GM18526 (cell line): Measurements from ENCODE around the gene PAFAH1B2.

Experiments used
- POLR2A ChIP-seq: IDR thresholded peaks from 3 replicates; pipeline ENCODE4 v1.6.1; 2011; ENCODE audit not compliant: insufficient read length; ENCODE audit errors: extremely low read depth

The PAFAH1B2 gene

GRCh38 chr11:117202386-117203068 is 58.4 kb downstream of the PAFAH1B2 start:
- TF ChIP-seq POLR2A = no peak

- TF ChIP-seq POLR2A = no peak
These were observed 59.0 kb downstream of the PAFAH1B2 start for GRCh38 chr11:117203069-117203407.

GRCh38 chr11:117204283-117205080 is 60.4 kb downstream of the PAFAH1B2 start:
- no peak for TF ChIP-seq POLR2A

- no peak for TF ChIP-seq POLR2A
These were observed 61.2 kb downstream of the PAFAH1B2 start for GRCh38 chr11:117205211-117205818.

- no peak for TF ChIP-seq POLR2A
These were observed 66.5 kb downstream of the PAFAH1B2 start for GRCh38 chr11:117210620-117211019.

- TF ChIP-seq POLR2A = no peak
These were observed 68.7 kb downstream of the PAFAH1B2 start for GRCh38 chr11:117212697-117213355.

- TF ChIP-seq POLR2A = no peak
These were observed 70.5 kb downstream of the PAFAH1B2 start for GRCh38 chr11:117214404-117215110.

GRCh38 chr11:117217141-117218084 is 73.3 kb downstream of the PAFAH1B2 start:
- TF ChIP-seq POLR2A = no peak

GRCh38 chr11:117218133-117218915 is 74.2 kb downstream of the PAFAH1B2 start:
- no peak for TF ChIP-seq POLR2A

- TF ChIP-seq POLR2A = no peak
These were observed 74.9 kb downstream of the PAFAH1B2 start for GRCh38 chr11:117219001-117219400.

- no peak for TF ChIP-seq POLR2A
These were observed 75.4 kb downstream of the PAFAH1B2 start for GRCh38 chr11:117219455-117219854.

- TF ChIP-seq POLR2A = no peak
These were observed 75.9 kb downstream of the PAFAH1B2 start for GRCh38 chr11:117219995-117220394.

- no peak for TF ChIP-seq POLR2A
These were observed 76.5 kb downstream of the PAFAH1B2 start for GRCh38 chr11:117220568-117220967.
